HG03521 (cell line): ENCODE results near the gene DERL2.

Experiments used
- ATAC-seq: cut with Tn5 transposase; IDR thresholded peaks from one replicate; pipeline ENCODE4 v1.9.1; 2021; ENCODE audit warnings: mild to moderate bottlenecking, moderate library complexity; ENCODE audit not compliant: unreplicated experiment

Gene DERL2

GRCh38 chr17:5502552-5502951 lies 16.6 kb upstream of the DERL2 start:
- ATAC-seq: no peak

- no peak for ATAC-seq
These were observed 15.7 kb upstream of the DERL2 start for GRCh38 chr17:5501685-5502084.

- no peak for ATAC-seq
These were observed 14.8 kb upstream of the DERL2 start for GRCh38 chr17:5500589-5501391.

- no peak for ATAC-seq
These were observed 14.2 kb upstream of the DERL2 start for GRCh38 chr17:5500247-5500588.

GRCh38 chr17:5499476-5500231 lies 13.7 kb upstream of the DERL2 start:
- ATAC-seq: no peak

GRCh38 chr17:5492970-5493369 lies 7.0 kb upstream of the DERL2 start:
- ATAC-seq: no peak

GRCh38 chr17:5488752-5489151 lies 2.8 kb upstream of the DERL2 start:
- ATAC-seq: no peak

- peak; percentile 88 for ATAC-seq
These were observed 487 bp upstream of the DERL2 start, which contains the start of gene MIS12 for GRCh38 chr17:5486206-5487124. MIS12 (plus strand) TSS chr17:5486566; CDS start chr17:5488863, 2,297 bp downstream.

- ATAC-seq: no peak
These were observed 4.5 kb downstream of the DERL2 start for GRCh38 chr17:5481451-5481850.

- ATAC-seq: no peak
These were observed 5.0 kb downstream of the DERL2 start for GRCh38 chr17:5480962-5481361.

- ATAC-seq: no peak
These were observed 7.0 kb downstream of the DERL2 start for GRCh38 chr17:5478992-5479391.

GRCh38 chr17:5473906-5474305 lies 12.1 kb downstream of the DERL2 start:
- ATAC-seq: no peak

- no peak for ATAC-seq
These were observed 13.5 kb downstream of the DERL2 start for GRCh38 chr17:5472511-5472910.

- peak; percentile 14 for ATAC-seq
These were observed 17.9 kb downstream of the DERL2 start for GRCh38 chr17:5468075-5468473.

GRCh38 chr17:5467416-5467815 lies 18.6 kb downstream of the DERL2 start:
- ATAC-seq: no peak

GRCh38 chr17:5466295-5466694 lies 19.7 kb downstream of the DERL2 start:
- no peak for ATAC-seq

- no peak for ATAC-seq
These were observed 21.1 kb downstream of the DERL2 start for GRCh38 chr17:5464717-5465507.

GRCh38 chr17:5446786-5447185 lies 39.2 kb downstream of the DERL2 start:
- ATAC-seq: no peak

GRCh38 chr17:5444209-5444608 lies 41.8 kb downstream of the DERL2 start:
- no peak for ATAC-seq

GRCh38 chr17:5443728-5444127 lies 42.2 kb downstream of the DERL2 start:
- no peak for ATAC-seq

- ATAC-seq: no peak
These were observed 46.6 kb downstream of the DERL2 start for GRCh38 chr17:5439446-5439764.
